HepG2 (cell line): Measurements from ENCODE around the gene FUT1. TPM values are rescaled to one million over a fixed set of nuclear protein-coding genes. Genes with fewer than 3 reads are reported as not detected.

Source experiments
- ATF2 ChIP-seq: sonication (generic); formaldehyde crosslinking; IDR thresholded peaks from 2 replicates; pipeline ENCODE4 v1.4.0; 2020; ENCODE audit warnings: missing genetic modification reagents
- HMG20B ChIP-seq: conservative IDR thresholded peaks from 2 replicates; pipeline ENCODE4 v1.6.1; 2016; ENCODE audit warnings: missing genetic modification reagents, missing compliant biosample characterization
- IRX3 ChIP-seq: sonication (generic); formaldehyde crosslinking; IDR thresholded peaks from 2 replicates; pipeline ENCODE4 v1.8.1; 2023; ENCODE audit warnings: mild to moderate bottlenecking, low read depth, missing genetic modification reagents, borderline replicate concordance
- PHF21A ChIP-seq: sonication (generic); formaldehyde crosslinking; IDR thresholded peaks from 2 replicates; pipeline ENCODE4 v1.5.0; 2020; ENCODE audit warnings: mild to moderate bottlenecking, missing genetic modification reagents
- PRDM4 ChIP-seq: sonication (generic); formaldehyde crosslinking; IDR thresholded peaks from 2 replicates; pipeline ENCODE4 v1.9.0; 2021; ENCODE audit warnings: missing genetic modification reagents, borderline replicate concordance
- SRY ChIP-seq: sonication (generic); formaldehyde crosslinking; IDR thresholded peaks from 2 replicates; pipeline ENCODE4 v1.8.0; 2022; ENCODE audit warnings: mild to moderate bottlenecking, missing genetic modification reagents
- ZNF138 ChIP-seq: sonication (generic); formaldehyde crosslinking; IDR thresholded peaks from 2 replicates; pipeline ENCODE4 v1.5.0; 2020; ENCODE audit warnings: mild to moderate bottlenecking, low read depth, missing genetic modification reagents
- ZNF251 ChIP-seq: sonication (generic); formaldehyde crosslinking; IDR thresholded peaks from 2 replicates; pipeline ENCODE4 v1.9.0; 2021; ENCODE audit warnings: mild to moderate bottlenecking, missing genetic modification reagents
- ZNF451 ChIP-seq: sonication (generic); formaldehyde crosslinking; IDR thresholded peaks from 2 replicates; pipeline ENCODE4 v1.5.0; 2020; ENCODE audit warnings: mild to moderate bottlenecking, missing genetic modification reagents
- ZNF598 ChIP-seq: sonication (generic); formaldehyde crosslinking; IDR thresholded peaks from 2 replicates; pipeline ENCODE4 v1.5.1; 2020; ENCODE audit warnings: mild to moderate bottlenecking, missing genetic modification reagents, borderline replicate concordance
- ZNF775 ChIP-seq: sonication (generic); formaldehyde crosslinking; IDR thresholded peaks from 2 replicates; pipeline ENCODE4 v1.4.0; 2020; ENCODE audit warnings: missing genetic modification reagents, mild to moderate bottlenecking, moderate library complexity, borderline replicate concordance
- polyA plus RNA-seq, 8 experiments: library from polyadenylated mRNA; depleted of rRNA in 3 of 8; stranded (reverse) in 7 of 8; unstranded in 1 of 8; fragments of >200 nt; fragmentation: Illumina TruSeq in 4 of 8; extraction: Trizol in 4 of 8; gene quantifications; 2 replicates each; pipeline versions ENCODE4 v1.2.1 to v1.2.3, GENCODE V29; 2011 to 2016; ENCODE audit warnings: low read depth in 4 of 8, missing spikeins in 1 of 8, mixed read lengths in 1 of 8; ENCODE audit not compliant: insufficient read depth in 1 of 8
- total RNA-seq, 5 experiments: library from RNA; depleted of rRNA; stranded (reverse); fragments of >200 nt; fragmentation: Illumina TruSeq; extraction: Trizol; gene quantifications; 2 replicates each; pipeline ENCODE4 v1.2.3, GENCODE V29; 2016; ENCODE audit warnings: low read depth in 1 of 5

FUT1 gene
- total and polyA plus RNA-seq, 2 of the 13 experiments (the other 11 are each of a cell fraction or from before 2014, with no cell fraction given) = 0.07 to 1.1 TPM

GRCh38 chr19:48714759-48715675, 37.4 kb downstream of the FUT1 start (continued):
- TF ChIP-seq ZNF451 (0 out of 2 replicates have a peak, but pooled peaks have one; percentile 33), SRY (CRISPR knock-in tag) (0 out of 2 replicates have a peak, but pooled peaks have one; percentile 28), IRX3 (CRISPR knock-in tag) (no peak), ATF2 (CRISPR knock-in tag) (no peak), PHF21A (CRISPR knock-in tag) (0 out of 2 replicates have a peak, but pooled peaks have one; percentile 0), ZNF598 (CRISPR knock-in tag) (no peak), HMG20B (CRISPR knock-in tag) (no peak), ZNF251 (CRISPR knock-in tag) (no peak), ZNF138 (0 out of 2 replicates have a peak, but pooled peaks have one; percentile 36), PRDM4 (CRISPR knock-in tag) (no peak), ZNF775 (CRISPR knock-in tag) (no peak)
